SU-DHL-6 (cell line): ENCODE data around the gene C1S.

Experiments
- H2AFZ ChIP-seq: fragments of 200-600 bp; sonication (generic); 2 replicates; pipeline ENCODE4 v1.6.1; 2014; ENCODE audit warnings: low read depth, mild to moderate bottlenecking, moderate library complexity, mixed read lengths, antibody characterized with exemption, low read length; ENCODE audit not compliant: severe bottlenecking
- H3F3A ChIP-seq: fragments of 200-600 bp; shearing (Covaris generic); 2 replicates; pipeline ENCODE4 v1.6.0; 2016; ENCODE audit warnings: antibody characterized with exemption, mild to moderate bottlenecking; ENCODE audit not compliant: insufficient read depth
- H3K27ac ChIP-seq: fragments of 200-600 bp; sonication (generic); 2 replicates; pipeline ENCODE4 v1.5.1; 2016; ENCODE audit warnings: low read depth, mild to moderate bottlenecking, low read length, moderate library complexity, mixed read lengths
- H3K27me3 ChIP-seq: fragments of 200-600 bp; sonication (generic), shearing (Covaris generic); 2 replicates; pipeline ENCODE4 v1.6.0; 2014; ENCODE audit warnings: mild to moderate bottlenecking, low read length
- H3K36me3 ChIP-seq: fragments of 200-600 bp; sonication (generic); 2 replicates; pipeline ENCODE4 v1.6.1; 2014; ENCODE audit warnings: mild to moderate bottlenecking, low read length, mixed read lengths
- H3K4me2 ChIP-seq: fragments of 300-600, 200-600 bp; shearing (Covaris generic), sonication (generic); 2 replicates; pipeline ENCODE4 v1.6.0; 2014; ENCODE audit warnings: low read length, low read depth, mild to moderate bottlenecking; ENCODE audit not compliant: poor library complexity, severe bottlenecking
- H3K4me3 ChIP-seq: fragments of 200-600 bp; sonication (generic); 2 replicates; pipeline ENCODE4 v1.5.1; 2014; ENCODE audit warnings: antibody characterized with exemption, low read length, mild to moderate bottlenecking, mixed read lengths; ENCODE audit not compliant: insufficient read depth, poor library complexity, severe bottlenecking
- H3K79me2 ChIP-seq: fragments of 200-600 bp; sonication (generic); 2 replicates; pipeline ENCODE4 v1.6.1; 2014; ENCODE audit warnings: mild to moderate bottlenecking, low read length, moderate library complexity; ENCODE audit not compliant: insufficient read depth
- H3K9ac ChIP-seq: fragments of 200-600 bp; sonication (generic); 2 replicates; pipeline ENCODE4 v1.7.0; 2014; ENCODE audit warnings: mild to moderate bottlenecking, low read length
- H3K9me2 ChIP-seq: fragments of 200-600 bp; sonication (generic); replicated peaks from 2 replicates; pipeline ENCODE4 v1.6.1; 2014; ENCODE audit warnings: low read length; ENCODE audit not compliant: insufficient read depth
- H3K9me3 ChIP-seq: fragments of 200-600 bp; sonication (generic); 2 replicates; pipeline ENCODE4 v1.6.1; 2014; ENCODE audit warnings: low read length, mixed read lengths; ENCODE audit not compliant: insufficient read depth
- H4K20me1 ChIP-seq: fragments of 200-600 bp; sonication (generic); 2 replicates; pipeline ENCODE4 v1.6.1; 2014; ENCODE audit warnings: low read depth, mild to moderate bottlenecking, antibody characterized with exemption, low read length, moderate library complexity, mixed read lengths
- CTCF ChIP-seq: fragments of 200-600 bp; sonication (generic); IDR thresholded peaks from one replicate; pipeline ENCODE4 v1.5.1; 2017; ENCODE audit warnings: antibody characterized with exemption, mild to moderate bottlenecking, low read length, moderate library complexity; ENCODE audit not compliant: insufficient read depth, poor library complexity, severe bottlenecking
- EZH2phosphoT487 ChIP-seq: fragments of 200-600 bp; sonication (generic), shearing (Covaris generic); conservative IDR thresholded peaks from 2 replicates; pipeline ENCODE4 v1.6.1; 2018; ENCODE audit warnings: mild to moderate bottlenecking, antibody characterized with exemption, low read length, moderate library complexity, mixed read lengths

Gene C1S

GRCh38 chr12:7072035-7072434, 11.5 kb downstream of the C1S start:
- Histone ChIP-seq H3K4me2 (no peak overlapping the region), H3K9me2 (no peaks in the 10 kb centered on the region), H3K27me3 (no peaks in the 10 kb centered on the region), H4K20me1 (no peaks in the 10 kb centered on the region), H3K9ac (no peak overlapping the region), H3K79me2 (no peaks in the 10 kb centered on the region), H3F3A (no peaks in the 10 kb centered on the region), H2AFZ (no peak overlapping the region), H3K27ac (no peak overlapping the region), H3K9me3 (no peaks in the 10 kb centered on the region), H3K4me3 (no peak overlapping the region), H3K36me3 (no peaks in the 10 kb centered on the region)
- TF ChIP-seq CTCF (no peak), EZH2phosphoT487 (no peak)

- H3K4me2 ChIP-seq, result no peak overlapping the region
- H4K20me1 ChIP-seq, result no peaks in the 10 kb centered on the region
- H3K36me3 ChIP-seq, result no peaks in the 10 kb centered on the region
- H3K9ac ChIP-seq, result no peak overlapping the region
- no peaks in the 10 kb centered on the region for H3K9me2 ChIP-seq
- H3F3A ChIP-seq, result no peaks in the 10 kb centered on the region
- H3K9me3 ChIP-seq, result no peaks in the 10 kb centered on the region
- TF ChIP-seq EZH2phosphoT487 (no peak), CTCF (no peak)
- no peak overlapping the region for H3K27ac ChIP-seq
- no peak overlapping the region for H3K4me3 ChIP-seq
- H3K79me2 ChIP-seq, result no peaks in the 10 kb centered on the region
- no peak overlapping the region for H2AFZ ChIP-seq
- H3K27me3 ChIP-seq, result no peaks in the 10 kb centered on the region
Measured at GRCh38 chr12:7072554-7072953, 12.0 kb downstream of the C1S start.

GRCh38 chr12:7073946-7074345, 13.4 kb downstream of the C1S start:
- no peaks in the 10 kb centered on the region for H3K27me3 ChIP-seq
- H3K4me3 ChIP-seq, result no peak overlapping the region
- no peaks in the 10 kb centered on the region for H3K79me2 ChIP-seq
- H3K9me3 ChIP-seq, result no peaks in the 10 kb centered on the region
- H3K4me2 ChIP-seq, result no peak overlapping the region
- H3K9me2 ChIP-seq, result no peaks in the 10 kb centered on the region
- H3F3A ChIP-seq, result no peaks in the 10 kb centered on the region
- TF ChIP-seq EZH2phosphoT487 (no peak), CTCF (no peak)
- H3K27ac ChIP-seq, result no peak overlapping the region
- H3K9ac ChIP-seq, result no peak overlapping the region
- no peaks in the 10 kb centered on the region for H4K20me1 ChIP-seq
- no peak overlapping the region for H2AFZ ChIP-seq
- H3K36me3 ChIP-seq, result no peaks in the 10 kb centered on the region

GRCh38 chr12:7075518-7075917, 15.0 kb downstream of the C1S start:
- H3K79me2 ChIP-seq, result no peaks in the 10 kb centered on the region
- no peaks in the 10 kb centered on the region for H3K9me3 ChIP-seq
- no peak overlapping the region for H3K27ac ChIP-seq
- no peak overlapping the region for H2AFZ ChIP-seq
- no peaks in the 10 kb centered on the region for H3K36me3 ChIP-seq
- TF ChIP-seq CTCF, result no peak
- TF ChIP-seq EZH2phosphoT487, result no peak
- no peak overlapping the region for H3K9ac ChIP-seq
- no peaks in the 10 kb centered on the region for H3K9me2 ChIP-seq
- no peaks in the 10 kb centered on the region for H3K27me3 ChIP-seq
- no peaks in the 10 kb centered on the region for H3F3A ChIP-seq
- no peak overlapping the region for H3K4me2 ChIP-seq
- H3K4me3 ChIP-seq, result no peak overlapping the region
- H4K20me1 ChIP-seq, result no peaks in the 10 kb centered on the region
